H1 (cell line): ENCODE results near the gene STIMATE. TPM values are rescaled to one million over a fixed set of nuclear protein-coding genes. Genes with fewer than 3 reads are reported as not detected.

Experiments
- BCL11A ChIP-seq, 2 experiments: IDR thresholded peaks; one replicate each; pipeline ENCODE4 v1.6.1; 2011; ENCODE audit warnings: low read depth in 2 of 2, low read length in 2 of 2, mild to moderate bottlenecking in 2 of 2
- E2F6 ChIP-seq: IDR thresholded peaks from 2 replicates; pipeline ENCODE4 v1.6.1; 2012; ENCODE audit warnings: inconsistent platforms
- polyA plus RNA-seq, 7 experiments: library from polyadenylated mRNA; depleted of rRNA in 3 of 7; stranded (reverse) in 5 of 7; unstranded in 2 of 7; fragments of >200 nt in 5 of 7; fragments of 200-250 nt in 2 of 7; gene quantifications; 1 replicate in 5 of 7; 2 replicates in 1 of 7; 4 replicates in 1 of 7; pipeline versions ENCODE4 v1.2.1 to v1.2.3, GENCODE V29; 2011 to 2013; ENCODE audit warnings: missing spikeins in 2 of 7, mixed read lengths in 2 of 7
- total RNA-seq: library from RNA; stranded (reverse); fragmentation: NEBNext Ultra II Directional; extraction: Animal tissue kit (Norgen Biotek cat#: 25700); gene quantifications from 2 replicates; pipeline ENCODE4 v1.2.1, GENCODE V29; 2021

STIMATE gene
- total and polyA plus RNA-seq, 2 of the 8 experiments (the other 6 are each of a cell fraction or from before 2014, with no cell fraction given) = 17.5 to 22.1 TPM

DNA sequence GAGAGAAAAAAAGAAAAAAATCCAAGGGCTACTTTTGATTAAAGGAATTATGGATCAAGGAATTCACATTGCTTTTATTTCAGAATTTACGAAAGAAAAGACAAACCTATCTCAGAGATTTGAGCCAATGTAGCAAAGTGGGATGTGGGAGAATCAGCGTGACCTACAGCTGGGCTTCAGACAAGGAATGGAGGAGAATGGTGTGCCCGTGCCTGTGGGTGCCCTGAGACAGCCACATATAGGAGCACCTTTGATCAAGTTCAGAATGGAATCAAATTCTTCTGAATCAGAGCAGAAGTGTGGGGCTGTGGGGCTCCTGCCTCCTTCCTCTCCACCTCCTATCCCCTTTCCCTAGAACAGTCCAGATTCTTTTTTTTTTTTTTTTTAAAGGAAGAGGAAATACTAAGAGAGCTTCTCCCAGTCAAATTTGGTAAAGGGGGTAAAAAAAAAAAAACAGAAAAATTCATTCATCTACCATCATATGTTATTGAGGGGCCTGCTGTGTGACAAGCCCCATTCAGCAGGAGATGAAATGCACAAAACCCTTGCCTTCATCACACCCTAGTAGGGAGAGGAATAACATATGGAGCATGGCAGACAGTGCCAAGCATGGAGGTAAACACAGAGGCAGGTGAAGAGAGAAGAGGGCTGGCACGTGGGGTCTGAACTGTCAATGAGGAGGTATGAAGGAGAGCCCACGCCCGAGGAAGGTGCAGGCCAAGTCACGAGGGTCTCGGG is 37.5 kb downstream of the STIMATE start (continued):
- no peak for TF ChIP-seq BCL11A (IDR thresholded peaks at IDR 0.05; ENCODE audit: low read depth in 2 of 2, low read length in 2 of 2)
- TF ChIP-seq E2F6 = no peak
